ENCODE data around the gene LPCAT1. TPM values are rescaled to one million over a fixed set of nuclear protein-coding genes. Genes with fewer than 3 reads are reported as not detected.
A peak's percentile ranks its signal among the peaks of the same experiment; 100 is the strongest.

The LPCAT1 gene
- total and polyA plus RNA-seq, 2 of the 13 experiments (the other 11 are each of a cell fraction or from before 2014, with no cell fraction given), result 29.8 to 90.6 TPM

DNA sequence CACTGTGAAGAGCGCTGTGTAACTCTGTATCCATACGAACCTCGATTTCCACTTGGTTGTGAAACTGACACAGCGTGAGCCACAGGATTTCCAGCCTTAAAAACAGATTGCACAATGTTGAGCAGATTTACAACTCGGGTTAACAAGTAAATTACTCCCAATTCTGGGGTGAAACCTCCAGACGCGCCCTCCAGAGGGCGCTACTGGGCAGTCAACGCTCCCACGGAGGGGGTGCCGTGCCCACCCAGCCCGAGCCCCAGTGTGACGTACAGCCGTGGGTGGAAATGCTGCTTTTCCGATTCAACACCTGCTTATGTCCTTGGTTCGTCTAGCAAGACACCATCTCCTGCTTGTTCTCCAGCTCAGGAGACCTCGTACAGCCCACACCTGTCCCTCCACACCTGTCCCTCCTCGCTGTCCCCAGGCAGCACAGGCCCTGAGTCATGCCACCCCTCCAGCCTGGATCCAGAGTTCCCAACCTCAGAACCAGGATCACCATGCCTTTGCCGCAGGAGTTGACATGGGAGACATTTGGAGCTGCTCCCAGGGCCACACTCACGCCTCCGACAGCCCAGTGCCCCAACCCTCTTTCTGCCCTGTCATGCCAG lies 44.1 kb downstream of the LPCAT1 start (continued):
- TF ChIP-seq, protein P1, sequence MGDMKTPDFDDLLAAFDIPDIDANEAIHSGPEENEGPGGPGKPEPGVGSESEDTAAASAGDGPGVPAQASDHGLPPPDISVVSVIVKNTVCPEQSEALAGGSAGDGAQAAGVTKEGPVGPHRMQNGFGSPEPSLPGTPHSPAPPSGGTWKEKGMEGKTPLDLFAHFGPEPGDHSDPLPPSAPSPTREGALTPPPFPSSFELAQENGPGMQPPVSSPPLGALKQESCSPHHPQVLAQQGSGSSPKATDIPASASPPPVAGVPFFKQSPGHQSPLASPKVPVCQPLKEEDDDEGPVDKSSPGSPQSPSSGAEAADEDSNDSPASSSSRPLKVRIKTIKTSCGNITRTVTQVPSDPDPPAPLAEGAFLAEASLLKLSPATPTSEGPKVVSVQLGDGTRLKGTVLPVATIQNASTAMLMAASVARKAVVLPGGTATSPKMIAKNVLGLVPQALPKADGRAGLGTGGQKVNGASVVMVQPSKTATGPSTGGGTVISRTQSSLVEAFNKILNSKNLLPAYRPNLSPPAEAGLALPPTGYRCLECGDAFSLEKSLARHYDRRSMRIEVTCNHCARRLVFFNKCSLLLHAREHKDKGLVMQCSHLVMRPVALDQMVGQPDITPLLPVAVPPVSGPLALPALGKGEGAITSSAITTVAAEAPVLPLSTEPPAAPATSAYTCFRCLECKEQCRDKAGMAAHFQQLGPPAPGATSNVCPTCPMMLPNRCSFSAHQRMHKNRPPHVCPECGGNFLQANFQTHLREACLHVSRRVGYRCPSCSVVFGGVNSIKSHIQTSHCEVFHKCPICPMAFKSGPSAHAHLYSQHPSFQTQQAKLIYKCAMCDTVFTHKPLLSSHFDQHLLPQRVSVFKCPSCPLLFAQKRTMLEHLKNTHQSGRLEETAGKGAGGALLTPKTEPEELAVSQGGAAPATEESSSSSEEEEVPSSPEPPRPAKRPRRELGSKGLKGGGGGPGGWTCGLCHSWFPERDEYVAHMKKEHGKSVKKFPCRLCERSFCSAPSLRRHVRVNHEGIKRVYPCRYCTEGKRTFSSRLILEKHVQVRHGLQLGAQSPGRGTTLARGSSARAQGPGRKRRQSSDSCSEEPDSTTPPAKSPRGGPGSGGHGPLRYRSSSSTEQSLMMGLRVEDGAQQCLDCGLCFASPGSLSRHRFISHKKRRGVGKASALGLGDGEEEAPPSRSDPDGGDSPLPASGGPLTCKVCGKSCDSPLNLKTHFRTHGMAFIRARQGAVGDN (CRISPR knock-in tag; IDR thresholded peaks at IDR 0.05), result peak; percentile 46; the same call in 1 of the 2 replicates
- TF ChIP-seq STAG1 (CRISPR knock-in tag; IDR thresholded peaks at IDR 0.05) (peak; percentile 60), CEBPB (IDR thresholded peaks at IDR 0.05; ENCODE audit: borderline replicate concordance, low read depth, low read length) (peak; percentile 96), MAFG (CRISPR knock-in tag; IDR thresholded peaks at IDR 0.05) (no peak), MED1 (CRISPR knock-in tag; IDR thresholded peaks at IDR 0.05) (0 out of 2 replicates have a peak, but pooled peaks have one; percentile 20), RAD21 (CRISPR knock-in tag; IDR thresholded peaks at IDR 0.05) (peak; percentile 66)

DNA sequence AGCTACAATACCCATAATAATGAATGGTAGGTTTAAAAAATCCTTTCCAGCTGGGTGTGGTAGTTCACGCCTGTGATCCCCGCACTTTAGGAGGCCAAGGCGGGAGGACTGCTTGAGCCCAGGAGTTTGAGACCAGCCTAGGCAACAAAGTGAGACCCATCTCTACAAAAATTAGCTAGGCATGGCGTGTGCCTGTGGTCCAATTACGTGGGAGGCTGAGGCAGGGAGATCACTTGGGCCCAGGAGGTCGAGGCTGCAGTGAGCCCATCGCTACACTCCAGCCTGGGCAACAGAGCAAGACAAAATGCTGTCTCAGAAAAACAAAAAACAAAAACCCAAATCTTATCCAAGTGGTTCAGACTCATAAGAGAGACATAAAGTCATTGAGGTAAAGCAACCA lies 44.7 kb downstream of the LPCAT1 start:
- Histone ChIP-seq H3K36me3 (replicated peaks in 1 of 2; ENCODE audit: control insufficient read depth in 1 of 2, insufficient read depth in 2 of 2, low read length in 2 of 2) (peaks cover 18 to 58% of the 10 kb centered on the region in 2 experiments), H3K27ac (ENCODE audit: extremely low read length, insufficient read depth, low read length) (no peak overlapping the region), H2AFZ (ENCODE audit: low read length) (no peak overlapping the region), H4K20me1 (ENCODE audit: insufficient read depth, low read length) (peaks cover 4% of the 10 kb centered on the region; the same call in 1 of the 2 replicates), H3K27me3 (ENCODE audit: control insufficient read depth in 1 of 2, insufficient read depth in 2 of 2, low read length in 2 of 2) (no peaks in the 10 kb centered on the region), H3K4me1 (ENCODE audit: insufficient read depth, low read length) (no peaks in the 10 kb centered on the region), H3K79me2 (ENCODE audit: insufficient read depth, low read length) (no peaks in the 10 kb centered on the region), H3K9ac (ENCODE audit: insufficient read depth, low read depth, low read length) (no peak overlapping the region), H3K4me3 (replicated peaks in 1 of 3; ENCODE audit: insufficient read depth in 1 of 3, low read depth in 2 of 3, low read length in 3 of 3) (no peak overlapping the region), H3K9me3 (ENCODE audit: low read length) (no peaks in the 10 kb centered on the region), H3K4me2 (ENCODE audit: low read depth, low read length) (no peak overlapping the region)
- no peak for ATAC-seq
- CTCF ChIA-PET (ENCODE audit: low intra/inter-chr PET ratio, low total read pairs), result interaction anchor here (2.0 kb wide), 1 partner anchor 162 kb away, joined by 8 read pairs; no protein-coding TSS in a partner anchor
- in situ Hi-C loops (cut with HindIII; ENCODE audit: extremely low pct_ligation_motif_present, low pct_unique_long_range_greater_than_20kb), result no loop called here
- 99% methylated on average over 7 of the region's 7 CpGs for WGBS (ENCODE audit: low lambda C conversion rate)
- POLR2A ChIA-PET, result no interaction called here
- DNase-seq (ENCODE audit: low spot score), result no peak
- BruUV-seq (replicated peaks), result no TSS peak
- intact Hi-C loops (cut with micrococcal nuclease; ENCODE audit: unreplicated experiment), result loop anchor here (5.0 kb wide), 1 partner anchor 163 kb away; no protein-coding TSS in a partner anchor
- FAIRE-seq, result no peak
- 0 out of 2 replicates have a peak, but pooled peaks have one; percentile 36 for TF ChIP-seq ZNF274 (CRISPR knock-in tag; IDR thresholded peaks at IDR 0.05)
- TF ChIP-seq, protein P2, sequence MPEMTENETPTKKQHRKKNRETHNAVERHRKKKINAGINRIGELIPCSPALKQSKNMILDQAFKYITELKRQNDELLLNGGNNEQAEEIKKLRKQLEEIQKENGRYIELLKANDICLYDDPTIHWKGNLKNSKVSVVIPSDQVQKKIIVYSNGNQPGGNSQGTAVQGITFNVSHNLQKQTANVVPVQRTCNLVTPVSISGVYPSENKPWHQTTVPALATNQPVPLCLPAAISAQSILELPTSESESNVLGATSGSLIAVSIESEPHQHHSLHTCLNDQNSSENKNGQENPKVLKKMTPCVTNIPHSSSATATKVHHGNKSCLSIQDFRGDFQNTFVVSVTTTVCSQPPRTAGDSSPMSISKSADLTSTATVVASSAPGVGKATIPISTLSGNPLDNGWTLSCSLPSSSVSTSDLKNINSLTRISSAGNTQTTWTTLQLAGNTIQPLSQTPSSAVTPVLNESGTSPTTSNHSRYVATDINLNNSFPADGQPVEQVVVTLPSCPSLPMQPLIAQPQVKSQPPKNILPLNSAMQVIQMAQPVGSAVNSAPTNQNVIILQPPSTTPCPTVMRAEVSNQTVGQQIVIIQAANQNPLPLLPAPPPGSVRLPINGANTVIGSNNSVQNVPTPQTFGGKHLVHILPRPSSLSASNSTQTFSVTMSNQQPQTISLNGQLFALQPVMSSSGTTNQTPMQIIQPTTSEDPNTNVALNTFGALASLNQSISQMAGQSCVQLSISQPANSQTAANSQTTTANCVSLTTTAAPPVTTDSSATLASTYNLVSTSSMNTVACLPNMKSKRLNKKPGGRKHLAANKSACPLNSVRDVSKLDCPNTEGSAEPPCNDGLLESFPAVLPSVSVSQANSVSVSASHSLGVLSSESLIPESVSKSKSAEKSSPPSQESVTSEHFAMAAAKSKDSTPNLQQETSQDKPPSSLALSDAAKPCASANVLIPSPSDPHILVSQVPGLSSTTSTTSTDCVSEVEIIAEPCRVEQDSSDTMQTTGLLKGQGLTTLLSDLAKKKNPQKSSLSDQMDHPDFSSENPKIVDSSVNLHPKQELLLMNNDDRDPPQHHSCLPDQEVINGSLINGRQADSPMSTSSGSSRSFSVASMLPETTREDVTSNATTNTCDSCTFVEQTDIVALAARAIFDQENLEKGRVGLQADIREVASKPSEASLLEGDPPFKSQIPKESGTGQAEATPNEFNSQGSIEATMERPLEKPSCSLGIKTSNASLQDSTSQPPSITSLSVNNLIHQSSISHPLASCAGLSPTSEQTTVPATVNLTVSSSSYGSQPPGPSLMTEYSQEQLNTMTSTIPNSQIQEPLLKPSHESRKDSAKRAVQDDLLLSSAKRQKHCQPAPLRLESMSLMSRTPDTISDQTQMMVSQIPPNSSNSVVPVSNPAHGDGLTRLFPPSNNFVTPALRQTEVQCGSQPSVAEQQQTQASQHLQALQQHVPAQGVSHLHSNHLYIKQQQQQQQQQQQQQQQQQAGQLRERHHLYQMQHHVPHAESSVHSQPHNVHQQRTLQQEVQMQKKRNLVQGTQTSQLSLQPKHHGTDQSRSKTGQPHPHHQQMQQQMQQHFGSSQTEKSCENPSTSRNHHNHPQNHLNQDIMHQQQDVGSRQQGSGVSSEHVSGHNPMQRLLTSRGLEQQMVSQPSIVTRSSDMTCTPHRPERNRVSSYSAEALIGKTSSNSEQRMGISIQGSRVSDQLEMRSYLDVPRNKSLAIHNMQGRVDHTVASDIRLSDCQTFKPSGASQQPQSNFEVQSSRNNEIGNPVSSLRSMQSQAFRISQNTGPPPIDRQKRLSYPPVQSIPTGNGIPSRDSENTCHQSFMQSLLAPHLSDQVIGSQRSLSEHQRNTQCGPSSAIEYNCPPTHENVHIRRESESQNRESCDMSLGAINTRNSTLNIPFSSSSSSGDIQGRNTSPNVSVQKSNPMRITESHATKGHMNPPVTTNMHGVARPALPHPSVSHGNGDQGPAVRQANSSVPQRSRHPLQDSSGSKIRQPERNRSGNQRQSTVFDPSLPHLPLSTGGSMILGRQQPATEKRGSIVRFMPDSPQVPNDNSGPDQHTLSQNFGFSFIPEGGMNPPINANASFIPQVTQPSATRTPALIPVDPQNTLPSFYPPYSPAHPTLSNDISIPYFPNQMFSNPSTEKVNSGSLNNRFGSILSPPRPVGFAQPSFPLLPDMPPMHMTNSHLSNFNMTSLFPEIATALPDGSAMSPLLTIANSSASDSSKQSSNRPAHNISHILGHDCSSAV (CRISPR knock-in tag; IDR thresholded peaks at IDR 0.05; ENCODE audit: borderline replicate concordance), result no peak

Measured in HepG2 (cell line).